ENCODE results near the gene TLE4. TPM values are rescaled to one million over a fixed set of nuclear protein-coding genes. Genes with fewer than 3 reads are reported as not detected.
A peak's percentile ranks its signal among the peaks of the same experiment; 100 is the strongest.

TLE4 gene
- total RNA-seq, 2 experiments from 2014 or later: 11.2 to 13.1 TPM

GRCh38 chr9:79559495-79560181 lies 12.1 kb upstream of the TLE4 start:
- Mint-ChIP-seq H3K9me3 (no peaks in the 10 kb centered on the region), H3K27me3 (ENCODE audit: low read depth) (no peaks in the 10 kb centered on the region), H3K27ac (no peak overlapping the region), H3K36me3 (ENCODE audit: low read depth) (no peaks in the 10 kb centered on the region), H3K4me3 (no peak overlapping the region), H3K4me1 (ENCODE audit: low read depth) (peaks cover 5% of the 10 kb centered on the region)
- CTCF ChIA-PET: no interaction called here
- intact Hi-C loops (cut with micrococcal nuclease): loop anchor here (10.0 kb wide), 1 partner anchor 425 kb away; no protein-coding TSS in a partner anchor
- no peak for DNase-seq

- DNase-seq: no peak
- Mint-ChIP-seq H3K4me3 (no peak overlapping the region), H3K9me3 (no peaks in the 10 kb centered on the region), H3K27ac (no peak overlapping the region), H3K27me3 (ENCODE audit: low read depth) (peaks cover 7% of the 10 kb centered on the region), H3K36me3 (ENCODE audit: low read depth) (no peaks in the 10 kb centered on the region), H3K4me1 (ENCODE audit: low read depth) (peaks cover 11% of the 10 kb centered on the region)
- intact Hi-C loops (cut with micrococcal nuclease): loop anchor here (10.0 kb wide), 1 partner anchor 428 kb away; no protein-coding TSS in a partner anchor
- CTCF ChIA-PET: interaction anchor here (0.6 kb wide), 1 partner anchor 328 kb away, joined by 4 read pairs; no protein-coding TSS in a partner anchor
Observed at GRCh38 chr9:79562749-79563386, 8.9 kb upstream of the TLE4 start.

- no peaks in the 10 kb centered on the region for H3K9me3 Mint-ChIP-seq
- H3K4me1 Mint-ChIP-seq (ENCODE audit: low read depth): peaks cover 11% of the 10 kb centered on the region
- H3K27ac Mint-ChIP-seq: no peak overlapping the region
- intact Hi-C loops (cut with micrococcal nuclease): loop anchor here (10.0 kb wide), 1 partner anchor 429 kb away; no protein-coding TSS in a partner anchor
- peaks cover 7% of the 10 kb centered on the region for H3K27me3 Mint-ChIP-seq (ENCODE audit: low read depth)
- DNase-seq: no peak
- CTCF ChIA-PET: no interaction called here
- no peak overlapping the region for H3K4me3 Mint-ChIP-seq
- H3K36me3 Mint-ChIP-seq (ENCODE audit: low read depth): no peaks in the 10 kb centered on the region
Observed at GRCh38 chr9:79564105-79564504, 7.7 kb upstream of the TLE4 start.

- no peak overlapping the region for H3K27ac Mint-ChIP-seq
- DNase-seq: peak; percentile 61
- H3K27me3 Mint-ChIP-seq (ENCODE audit: low read depth): peaks cover 11% of the 10 kb centered on the region
- H3K9me3 Mint-ChIP-seq: no peaks in the 10 kb centered on the region
- H3K36me3 Mint-ChIP-seq (ENCODE audit: low read depth): no peaks in the 10 kb centered on the region
- intact Hi-C loops (cut with micrococcal nuclease): loop anchor here (10.0 kb wide), 1 partner anchor 430 kb away; no protein-coding TSS in a partner anchor
- H3K4me1 Mint-ChIP-seq (ENCODE audit: low read depth): peaks cover 14% of the 10 kb centered on the region
- CTCF ChIA-PET: interaction anchor here (0.5 to 0.7 kb wide), 3 partner anchors 14 to 1126 kb away, joined by 3 to 5 read pairs (median 3); no protein-coding TSS in a partner anchor
- no peak overlapping the region for H3K4me3 Mint-ChIP-seq
Observed at GRCh38 chr9:79565245-79565644, 6.5 kb upstream of the TLE4 start.

- Mint-ChIP-seq H3K27ac (no peak overlapping the region), H3K4me3 (no peak overlapping the region), H3K9me3 (no peaks in the 10 kb centered on the region), H3K27me3 (ENCODE audit: low read depth) (peaks cover 11% of the 10 kb centered on the region), H3K36me3 (ENCODE audit: low read depth) (no peaks in the 10 kb centered on the region), H3K4me1 (ENCODE audit: low read depth) (peaks cover 11% of the 10 kb centered on the region)
- CTCF ChIA-PET: interaction anchor here (1.0 to 1.7 kb wide), 4 partner anchors 13 to 438 kb away, joined by 3 to 4 read pairs (median 3); no protein-coding TSS in a partner anchor
- intact Hi-C loops (cut with micrococcal nuclease): loop anchor here (10.0 kb wide), 1 partner anchor 433 kb away; no protein-coding TSS in a partner anchor
- no peak for DNase-seq
Observed at GRCh38 chr9:79567671-79568098, 4.1 kb upstream of the TLE4 start.

GRCh38 chr9:79568337-79569101 lies 3.2 kb upstream of the TLE4 start:
- Mint-ChIP-seq H3K27ac (no peak overlapping the region), H3K27me3 (ENCODE audit: low read depth) (peaks cover 11% of the 10 kb centered on the region), H3K9me3 (no peaks in the 10 kb centered on the region), H3K4me3 (no peak overlapping the region), H3K36me3 (ENCODE audit: low read depth) (no peaks in the 10 kb centered on the region), H3K4me1 (ENCODE audit: low read depth) (peaks cover 9% of the 10 kb centered on the region)
- DNase-seq: no peak
- CTCF ChIA-PET: interaction anchor here (0.6 to 1.7 kb wide), 7 partner anchors 13 to 439 kb away, joined by 3 to 4 read pairs (median 3); no protein-coding TSS in a partner anchor
- intact Hi-C loops (cut with micrococcal nuclease): loop anchor here (10.0 kb wide), 1 partner anchor 434 kb away; no protein-coding TSS in a partner anchor

- CTCF ChIA-PET: no interaction called here
- Mint-ChIP-seq H3K4me3 (no peak overlapping the region), H3K36me3 (ENCODE audit: low read depth) (no peaks in the 10 kb centered on the region), H3K9me3 (no peaks in the 10 kb centered on the region), H3K27ac (peak overlapping the region; percentile 80), H3K4me1 (ENCODE audit: low read depth) (peaks cover 22% of the 10 kb centered on the region), H3K27me3 (ENCODE audit: low read depth) (peaks cover 11% of the 10 kb centered on the region)
- no peak for DNase-seq
- intact Hi-C loops (cut with micrococcal nuclease): loop anchor here (2.0 to 10.0 kb wide), 9 partner anchors 99 to 1538 kb away; partner anchors contain the start of genes CEP78 and GNAQ
Observed at GRCh38 chr9:79569814-79570447, 1.8 kb upstream of the TLE4 start.

- Mint-ChIP-seq H3K36me3 (ENCODE audit: low read depth) (peaks cover under 1% of the 10 kb centered on the region), H3K4me3 (no peak overlapping the region), H3K9me3 (no peaks in the 10 kb centered on the region), H3K27me3 (ENCODE audit: low read depth) (peaks cover 11% of the 10 kb centered on the region), H3K4me1 (ENCODE audit: low read depth) (peaks cover 20% of the 10 kb centered on the region), H3K27ac (peak overlapping the region; percentile 80)
- peak; percentile 62 for DNase-seq
- intact Hi-C loops (cut with micrococcal nuclease): loop anchor here (1.0 to 10.0 kb wide), 15 partner anchors 12 to 1538 kb away; partner anchors contain the start of genes CEP78, GNAQ and PSAT1
- CTCF ChIA-PET: interaction anchor here (0.8 to 1.2 kb wide), 3 partner anchors 11 to 240 kb away, joined by 3 to 6 read pairs (median 3); no protein-coding TSS in a partner anchor
Observed at GRCh38 chr9:79570448-79571308, 1.1 kb upstream of the TLE4 start.

GRCh38 chr9:79572032-79572607 lies 355 bp downstream of the TLE4 start:
- CTCF ChIA-PET: interaction anchor here (0.7 to 1.2 kb wide), 6 partner anchors 10 to 932 kb away, joined by 3 to 6 read pairs (median 4); no protein-coding TSS in a partner anchor
- intact Hi-C loops (cut with micrococcal nuclease): loop anchor here (5.0 to 10.0 kb wide), 6 partner anchors 115 to 1540 kb away; partner anchors contain the start of genes CEP78 and GNAQ
- H3K27ac Mint-ChIP-seq: no peak overlapping the region
- no peaks in the 10 kb centered on the region for H3K9me3 Mint-ChIP-seq
- peak; percentile 14 for DNase-seq
- H3K4me1 Mint-ChIP-seq (ENCODE audit: low read depth): peaks cover 30% of the 10 kb centered on the region
- no peak overlapping the region for H3K4me3 Mint-ChIP-seq
- H3K36me3 Mint-ChIP-seq (ENCODE audit: low read depth): peaks cover 6% of the 10 kb centered on the region
- H3K27me3 Mint-ChIP-seq (ENCODE audit: low read depth): peaks cover 4% of the 10 kb centered on the region

- CTCF ChIA-PET: interaction anchor here (0.6 to 1.2 kb wide), 6 partner anchors 12 to 931 kb away, joined by 3 to 6 read pairs (median 4); no protein-coding TSS in a partner anchor
- H3K4me3 Mint-ChIP-seq: peak overlapping the region; percentile 80
- DNase-seq: peak; percentile 50
Observed at GRCh38 chr9:79572608-79573411, 1.0 kb downstream of the TLE4 start.

More at GRCh38 chr9:79572608-79573411, 1.0 kb downstream of the TLE4 start:
- intact Hi-C loops (cut with micrococcal nuclease): loop anchor here (5.0 to 10.0 kb wide), 6 partner anchors 114 to 1541 kb away; partner anchors contain the start of genes CEP78 and GNAQ
- Mint-ChIP-seq H3K36me3 (ENCODE audit: low read depth) (peaks cover 6% of the 10 kb centered on the region), H3K27me3 (ENCODE audit: low read depth) (peaks cover 4% of the 10 kb centered on the region), H3K4me1 (ENCODE audit: low read depth) (peaks cover 37% of the 10 kb centered on the region), H3K9me3 (no peaks in the 10 kb centered on the region), H3K27ac (peak overlapping the region; percentile 46)
